Endothelial cell of umbilical vein (primary cell): Measurements from ENCODE around the gene SAP130.

ENCODE experiments used
- CTCF ChIP-seq, 2 donors: IDR thresholded peaks; 1 replicate in 1 of 2; 2 replicates in 1 of 2; pipeline ENCODE4 v1.5.1; 2011; ENCODE audit warnings: low read length in 2 of 2, mild to moderate bottlenecking in 2 of 2, moderate library complexity in 2 of 2, control low read depth in 1 of 2, inconsistent platforms in 1 of 2, low read depth in 1 of 2; ENCODE audit not compliant: insufficient read depth in 1 of 2; ENCODE audit errors: extremely low read depth in 1 of 2
- EZH2 ChIP-seq: IDR thresholded peaks from 2 replicates; pipeline ENCODE4 v1.6.1; 2012; ENCODE audit warnings: borderline replicate concordance, low read depth, mild to moderate bottlenecking, moderate library complexity, low read length, inconsistent platforms; ENCODE audit not compliant: severe bottlenecking
- FOS ChIP-seq: IDR thresholded peaks from 2 replicates; pipeline ENCODE4 v1.6.1; 2011; ENCODE audit warnings: mild to moderate bottlenecking, low read length, moderate library complexity, borderline replicate concordance; ENCODE audit not compliant: insufficient read depth
- GATA2 ChIP-seq: IDR thresholded peaks from 2 replicates; pipeline ENCODE4 v1.7.0; 2011; ENCODE audit warnings: low read depth, mild to moderate bottlenecking, moderate library complexity, mixed read lengths, low read length; ENCODE audit not compliant: insufficient read length, insufficient read depth
- JUN ChIP-seq: IDR thresholded peaks from 2 replicates; pipeline ENCODE4 v1.6.1; 2011; ENCODE audit warnings: borderline replicate concordance, low read depth; ENCODE audit not compliant: insufficient read length, insufficient read depth
- MAX ChIP-seq: IDR thresholded peaks from 2 replicates; pipeline ENCODE4 v1.6.1; 2011; ENCODE audit not compliant: insufficient read depth, insufficient read length
- POLR2A ChIP-seq: IDR thresholded peaks from 2 replicates; pipeline ENCODE4 v1.6.1; 2012; ENCODE audit warnings: low read depth, mild to moderate bottlenecking, control low read depth, low read length
- POLR2AphosphoS5 ChIP-seq: IDR thresholded peaks from 2 replicates; pipeline ENCODE4 v1.6.1; 2012; ENCODE audit warnings: low read depth, mild to moderate bottlenecking, control low read depth, low read length, moderate library complexity; ENCODE audit not compliant: insufficient read depth

GRCh38 chr2:127961729-127962128, 66.1 kb downstream of the SAP130 start:
- TF ChIP-seq POLR2A (no peak), CTCF (IDR thresholded peaks at IDR 0.05; ENCODE audit: extremely low read depth in 1 of 2, insufficient read depth in 1 of 2, low read depth in 1 of 2, low read length in 2 of 2) (no peak), MAX (no peak), EZH2 (no peak), POLR2AphosphoS5 (no peak), FOS (no peak), GATA2 (no peak), JUN (no peak)
